BLaER1 treated with 17β-estradiol and CSF1 and Interleukin-3, amounts not matched to agents 10 nM and 100 nM (cell line): ENCODE results near the gene CHTF18.

Experiments
- H3K27ac ChIP-seq, 11 experiments: shearing (Covaris generic); formaldehyde crosslinking; 2 replicates each; pipeline ENCODE4 v1.8.1; 2022
- H3K27me3 ChIP-seq, 11 experiments: shearing (Covaris generic); formaldehyde crosslinking; 2 replicates each; pipeline ENCODE4 v1.8.1; 2022
- H3K36me3 ChIP-seq, 11 experiments: shearing (Covaris generic); formaldehyde crosslinking; 2 replicates each; pipeline ENCODE4 v1.8.1; 2022
- H3K4me1 ChIP-seq, 10 experiments: shearing (Covaris generic); formaldehyde crosslinking; 2 replicates each; pipeline ENCODE4 v1.8.1; 2022
- H3K4me2 ChIP-seq, 11 experiments: shearing (Covaris generic); formaldehyde crosslinking; 2 replicates each; pipeline ENCODE4 v1.8.1; 2022
- H3K4me3 ChIP-seq, 10 experiments: shearing (Covaris generic); formaldehyde crosslinking; 2 replicates each; pipeline ENCODE4 v1.8.1; 2022
- H3K9ac ChIP-seq, 11 experiments: shearing (Covaris generic); formaldehyde crosslinking; 2 replicates each; pipeline ENCODE4 v1.8.1; 2022
- H3K9me3 ChIP-seq, 11 experiments: shearing (Covaris generic); formaldehyde crosslinking; replicated peaks in 1 of 11; 2 replicates each; pipeline ENCODE4 v1.8.1; 2022
- H4K20me1 ChIP-seq, 11 experiments: shearing (Covaris generic); formaldehyde crosslinking; 2 replicates each; pipeline ENCODE4 v1.8.1; 2022
- Cebpa-rat ChIP-seq, 11 experiments: shearing (Covaris generic); IDR thresholded peaks; 2 replicates each; pipeline ENCODE4 v1.8.1; 2022

CHTF18 gene

DNA sequence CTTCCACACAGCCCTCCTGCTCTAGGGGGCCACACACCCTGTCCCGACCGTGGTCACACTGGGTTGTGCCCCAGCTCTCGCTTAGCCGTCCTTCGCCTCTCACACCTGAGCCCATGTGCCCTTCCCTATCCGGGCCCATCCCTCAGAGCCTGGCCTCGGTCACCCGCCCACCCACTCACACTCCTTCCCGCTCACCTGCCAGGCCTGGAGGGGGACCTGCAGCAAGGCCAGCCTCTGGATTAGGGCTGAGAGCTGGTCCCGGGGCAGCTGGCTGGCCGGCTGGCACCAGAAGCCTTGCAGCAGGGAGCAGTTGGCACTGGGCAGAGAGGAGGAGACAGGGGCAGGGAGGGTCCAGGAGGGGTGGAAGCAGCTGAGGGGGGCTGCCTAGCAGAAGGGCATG is 10.0 kb upstream of the CHTF18 start:
- Histone ChIP-seq H3K4me1 (peaks cover 19 to 56% (median 45%) of the 10 kb centered on the region in 10 experiments), H3K27ac (no peak overlapping the region), H3K9me3 (no peaks in the 10 kb centered on the region), H3K9ac (peak overlapping the region in 2 of 11 experiments; percentile 3 to 50; a peak in 1 of 22 replicates), H4K20me1 (peaks cover 0 to 35% (median 10%) of the 10 kb centered on the region in 11 experiments; a peak in 9 of 22 replicates), H3K36me3 (no peaks in the 10 kb centered on the region), H3K4me3 (no peak overlapping the region), H3K27me3 (peaks cover 0 to 23% (median 0%) of the 10 kb centered on the region in 11 experiments; a peak in 4 of 22 replicates), H3K4me2 (peak overlapping the region; percentile 41 to 89 (median 74); a peak in 21 of 22 replicates)
- TF ChIP-seq Cebpa-rat (IDR thresholded peaks at IDR 0.05): no peak

DNA sequence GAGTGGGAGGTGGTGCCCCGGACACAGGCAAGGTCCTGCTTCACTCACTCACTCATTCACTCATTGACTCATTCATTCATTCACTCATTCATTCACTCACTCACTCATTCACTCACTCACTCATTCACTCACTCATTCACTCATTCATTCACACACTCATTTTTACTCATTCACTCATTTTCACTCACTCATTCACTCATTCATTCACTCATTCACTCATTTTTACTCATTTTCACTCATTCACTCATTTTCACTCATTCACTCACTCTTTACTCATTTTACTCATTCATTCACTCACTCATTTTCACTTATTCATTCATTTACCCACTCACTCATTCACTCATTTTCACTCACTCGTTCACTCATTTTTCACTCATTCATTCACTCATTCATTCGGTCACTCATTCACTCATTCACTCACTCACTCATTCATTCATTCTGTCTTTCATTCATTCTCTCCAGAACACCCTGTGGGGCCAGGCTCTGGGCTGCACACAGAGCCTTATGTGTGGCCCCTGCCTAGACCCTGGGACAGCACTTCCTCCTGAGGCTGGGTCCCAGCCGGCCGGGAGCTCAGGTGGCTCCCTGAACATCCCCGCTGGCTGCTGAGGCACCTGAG is 9.4 kb upstream of the CHTF18 start:
- Histone ChIP-seq H3K9me3 (no peaks in the 10 kb centered on the region), H3K36me3 (no peaks in the 10 kb centered on the region), H3K27ac (no peak overlapping the region), H3K4me3 (no peak overlapping the region), H3K4me1 (peaks cover 19 to 62% (median 49%) of the 10 kb centered on the region in 10 experiments), H3K27me3 (peaks cover 0 to 23% (median 0%) of the 10 kb centered on the region in 11 experiments; a peak in 4 of 22 replicates), H3K9ac (no peak overlapping the region), H3K4me2 (peak overlapping the region in 9 of 11 experiments; percentile 70 to 89 (median 75); a peak in 15 of 22 replicates), H4K20me1 (peaks cover 0 to 40% (median 13%) of the 10 kb centered on the region in 11 experiments; a peak in 11 of 22 replicates)
- no peak for TF ChIP-seq Cebpa-rat (IDR thresholded peaks at IDR 0.05)

DNA sequence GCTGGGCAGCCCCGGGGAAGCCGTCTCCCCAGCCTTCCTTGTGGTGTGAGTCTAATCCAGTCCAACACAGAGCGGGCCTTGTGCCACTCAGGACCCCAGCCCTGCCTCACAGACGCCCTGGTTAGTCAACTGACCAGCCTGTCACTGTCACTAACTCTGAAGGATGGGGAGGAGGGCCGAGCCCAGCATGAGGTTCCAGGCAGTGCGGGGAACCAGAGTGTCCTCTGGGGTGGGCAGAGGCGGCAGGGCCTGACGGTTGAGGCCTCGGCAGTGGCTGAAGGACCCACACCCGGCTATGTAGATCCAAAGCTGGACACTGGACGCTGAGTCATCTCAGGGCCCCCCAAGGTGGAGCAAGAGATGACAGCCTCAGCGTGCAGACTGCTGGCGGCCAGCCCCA is 8.9 kb upstream of the CHTF18 start:
- Histone ChIP-seq H3K4me3 (no peak overlapping the region), H3K36me3 (peaks cover 0 to 4% (median 0%) of the 10 kb centered on the region in 11 experiments; a peak in 3 of 22 replicates), H3K9ac (no peak overlapping the region), H3K4me2 (0 out of 22 replicates have a peak overlapping the region, but pooled peaks of 1 of the 11 experiments have one; percentile 6), H3K27me3 (peaks cover 0 to 23% (median 0%) of the 10 kb centered on the region in 11 experiments; a peak in 4 of 22 replicates), H3K4me1 (peaks cover 19 to 63% (median 50%) of the 10 kb centered on the region in 10 experiments), H3K9me3 (no peaks in the 10 kb centered on the region), H4K20me1 (peaks cover 0 to 46% (median 17%) of the 10 kb centered on the region in 11 experiments; a peak in 17 of 22 replicates), H3K27ac (no peak overlapping the region)
- TF ChIP-seq Cebpa-rat (IDR thresholded peaks at IDR 0.05): no peak

DNA sequence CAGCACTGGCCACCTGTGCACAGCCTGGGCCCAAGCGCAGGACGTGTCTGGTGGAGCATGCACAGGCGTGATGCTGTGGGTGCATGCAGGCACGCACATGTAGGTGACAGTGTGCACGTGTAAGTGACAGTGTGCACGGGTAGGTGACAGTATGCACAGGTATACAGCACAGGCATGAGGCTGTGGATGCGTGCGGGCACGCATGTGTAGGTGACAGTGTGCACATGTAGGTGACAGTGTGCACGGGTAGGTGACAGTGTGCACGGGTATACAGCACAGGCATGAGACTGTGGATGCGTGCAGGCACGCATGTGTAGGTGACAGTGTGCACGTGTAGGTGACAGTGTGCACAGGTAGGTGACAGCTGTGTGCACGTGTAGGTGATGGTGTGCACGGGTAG is 8.1 kb upstream of the CHTF18 start:
- Histone ChIP-seq H3K4me2 (no peak overlapping the region), H3K9ac (no peak overlapping the region), H4K20me1 (peaks cover 4 to 53% (median 24%) of the 10 kb centered on the region in 11 experiments; a peak in 20 of 22 replicates), H3K36me3 (peaks cover 0 to 11% (median 5%) of the 10 kb centered on the region in 11 experiments; a peak in 7 of 22 replicates), H3K9me3 (no peaks in the 10 kb centered on the region), H3K27ac (no peak overlapping the region), H3K27me3 (peaks cover 0 to 23% (median 0%) of the 10 kb centered on the region in 11 experiments; a peak in 4 of 22 replicates), H3K4me1 (peaks cover 19 to 69% (median 53%) of the 10 kb centered on the region in 10 experiments), H3K4me3 (no peak overlapping the region)
- no peak for TF ChIP-seq Cebpa-rat (IDR thresholded peaks at IDR 0.05)

DNA sequence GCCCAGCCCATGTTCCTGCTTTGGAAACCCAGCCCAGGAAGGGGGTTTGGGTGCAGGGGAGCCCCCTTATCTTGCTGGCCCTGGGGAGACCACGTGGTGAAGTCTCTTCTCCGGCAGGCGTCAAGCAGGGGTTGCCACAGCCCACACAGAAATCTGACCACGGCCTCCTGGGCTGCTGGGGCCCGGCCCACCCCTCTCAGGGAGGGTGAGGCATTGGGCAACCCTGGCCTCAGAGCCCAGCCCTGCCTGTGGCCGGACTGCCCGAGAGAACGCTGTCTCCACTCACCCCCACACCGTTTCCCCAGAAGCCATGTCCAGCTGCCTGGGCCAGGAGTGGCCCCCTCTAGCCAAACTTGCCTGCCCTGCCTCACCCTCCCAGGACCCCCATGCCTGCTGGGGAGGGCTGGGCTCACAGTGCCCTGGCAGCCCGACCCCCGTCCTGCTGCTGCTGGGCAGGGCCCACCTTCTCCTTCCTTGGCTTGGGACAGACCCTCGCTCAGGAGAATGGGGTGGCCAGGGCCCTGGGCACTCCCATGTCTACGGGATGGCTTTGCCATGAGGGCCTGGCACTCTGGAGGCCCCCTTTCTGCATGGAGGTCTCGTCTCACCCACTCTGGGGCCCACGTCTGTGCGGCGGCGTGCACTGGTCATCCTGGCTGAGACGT is 6.9 kb upstream of the CHTF18 start:
- Histone ChIP-seq H3K27ac (no peak overlapping the region), H3K27me3 (peaks cover 0 to 23% (median 0%) of the 10 kb centered on the region in 11 experiments; a peak in 4 of 22 replicates)

DNA sequence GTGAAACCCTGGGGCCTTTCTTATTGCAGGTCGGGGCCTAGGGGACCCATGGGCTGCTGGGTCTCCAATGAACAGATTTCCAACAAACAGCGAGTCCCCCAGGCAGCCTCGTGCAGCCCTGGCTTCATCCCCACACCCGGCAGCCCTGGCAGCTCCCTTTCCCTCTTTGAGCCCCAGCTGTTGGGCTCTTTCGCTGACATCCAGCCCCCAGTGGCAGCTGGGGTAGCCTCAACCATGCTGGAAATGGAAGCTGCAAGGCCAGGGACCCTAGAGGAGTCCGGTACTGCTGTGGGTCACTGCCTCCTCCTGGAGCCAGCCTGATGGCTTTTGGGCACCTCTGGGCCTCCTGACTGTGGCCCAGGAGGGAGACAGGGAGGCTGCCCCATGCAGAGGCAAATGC is 6.2 kb upstream of the CHTF18 start:
- peaks cover 8 to 30% (median 21%) of the 10 kb centered on the region in 11 experiments; a peak in 19 of 22 replicates for H3K36me3 ChIP-seq
- no peak overlapping the region for H3K27ac ChIP-seq
- no peak for TF ChIP-seq Cebpa-rat (IDR thresholded peaks at IDR 0.05)
- H3K4me3 ChIP-seq: no peak overlapping the region
- peak overlapping the region in 7 of 11 experiments; percentile 61 to 77 (median 65); a peak in 12 of 22 replicates for H3K4me2 ChIP-seq
- H3K9me3 ChIP-seq: no peaks in the 10 kb centered on the region
- peak overlapping the region in 1 of 11 experiments; percentile 54; a peak in 1 of 22 replicates for H3K9ac ChIP-seq
- peaks cover 32 to 68% (median 58%) of the 10 kb centered on the region in 10 experiments for H3K4me1 ChIP-seq
- peaks cover 0 to 23% (median 0%) of the 10 kb centered on the region in 11 experiments; a peak in 4 of 22 replicates for H3K27me3 ChIP-seq
- peaks cover 6 to 73% (median 44%) of the 10 kb centered on the region in 11 experiments; a peak in 21 of 22 replicates for H4K20me1 ChIP-seq

More for the DNA sequence above, 6.9 kb upstream of the CHTF18 start:
- Histone ChIP-seq H3K9me3 (no peaks in the 10 kb centered on the region), H3K4me1 (peaks cover 26 to 68% (median 60%) of the 10 kb centered on the region in 10 experiments), H3K4me2 (0 out of 22 replicates have a peak overlapping the region, but pooled peaks of 1 of the 11 experiments have one; percentile 22), H3K9ac (no peak overlapping the region; a peak in 1 of 22 replicates), H3K36me3 (peaks cover 7 to 22% (median 13%) of the 10 kb centered on the region in 11 experiments; a peak in 19 of 22 replicates), H3K4me3 (no peak overlapping the region), H4K20me1 (peaks cover 6 to 65% (median 36%) of the 10 kb centered on the region in 11 experiments; a peak in 21 of 22 replicates)
- no peak for TF ChIP-seq Cebpa-rat (IDR thresholded peaks at IDR 0.05)

DNA sequence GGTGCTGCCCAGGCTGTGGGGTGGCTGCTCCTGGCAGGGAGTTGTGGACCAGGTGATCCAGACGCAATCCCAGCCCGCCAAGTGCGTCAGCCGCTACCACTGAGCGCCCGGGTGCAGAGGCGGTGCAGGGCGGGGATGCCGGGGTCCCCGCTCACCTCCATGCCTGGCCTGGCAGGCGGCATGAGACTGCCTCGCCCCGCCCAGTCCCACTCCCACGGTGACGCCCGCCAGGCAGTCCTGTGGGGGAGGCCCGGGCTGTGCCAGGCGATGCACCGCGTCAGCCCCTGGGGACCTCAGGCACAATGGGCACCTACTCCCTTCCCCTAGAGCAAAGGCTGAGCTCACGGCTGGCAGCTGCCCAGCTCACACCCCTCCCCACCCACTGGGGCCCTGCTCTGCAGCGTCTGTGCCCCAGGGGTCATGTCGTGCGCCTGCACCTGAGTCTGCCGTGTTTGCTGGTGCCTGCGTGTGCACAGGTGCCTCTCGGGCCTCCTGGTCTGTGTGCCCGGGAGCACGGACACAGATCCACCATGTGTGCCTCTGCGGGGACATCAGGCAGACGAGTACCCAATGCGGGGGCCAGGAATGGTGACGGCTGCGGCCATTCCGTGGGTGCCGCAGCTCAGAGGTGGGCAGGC is 5.5 kb upstream of the CHTF18 start:
- peak overlapping the region in 4 of 11 experiments; percentile 10 to 54 (median 24); a peak in 5 of 22 replicates for H3K9ac ChIP-seq
- H3K36me3 ChIP-seq: peaks cover 8 to 31% (median 22%) of the 10 kb centered on the region in 11 experiments; a peak in 19 of 22 replicates
- H3K27me3 ChIP-seq: peaks cover 0 to 22% (median 0%) of the 10 kb centered on the region in 11 experiments; a peak in 4 of 22 replicates
- H3K4me1 ChIP-seq: peaks cover 30 to 65% (median 57%) of the 10 kb centered on the region in 10 experiments
- TF ChIP-seq Cebpa-rat (IDR thresholded peaks at IDR 0.05): no peak
- H3K9me3 ChIP-seq: no peaks in the 10 kb centered on the region
- peaks cover 6 to 79% (median 50%) of the 10 kb centered on the region in 11 experiments; a peak in 21 of 22 replicates for H4K20me1 ChIP-seq
- no peak overlapping the region for H3K27ac ChIP-seq
- peak overlapping the region in 9 of 11 experiments; percentile 29 to 77 (median 63); a peak in 17 of 22 replicates for H3K4me2 ChIP-seq
- H3K4me3 ChIP-seq: no peak overlapping the region
